ENCODE data around the gene MAD1L1.
"Not testable (repeated sequence)": the region's sequence is repeated elsewhere in the genome, so short reads cannot be mapped to it uniquely, and the experiment has no call there.

The MAD1L1 gene

DNA sequence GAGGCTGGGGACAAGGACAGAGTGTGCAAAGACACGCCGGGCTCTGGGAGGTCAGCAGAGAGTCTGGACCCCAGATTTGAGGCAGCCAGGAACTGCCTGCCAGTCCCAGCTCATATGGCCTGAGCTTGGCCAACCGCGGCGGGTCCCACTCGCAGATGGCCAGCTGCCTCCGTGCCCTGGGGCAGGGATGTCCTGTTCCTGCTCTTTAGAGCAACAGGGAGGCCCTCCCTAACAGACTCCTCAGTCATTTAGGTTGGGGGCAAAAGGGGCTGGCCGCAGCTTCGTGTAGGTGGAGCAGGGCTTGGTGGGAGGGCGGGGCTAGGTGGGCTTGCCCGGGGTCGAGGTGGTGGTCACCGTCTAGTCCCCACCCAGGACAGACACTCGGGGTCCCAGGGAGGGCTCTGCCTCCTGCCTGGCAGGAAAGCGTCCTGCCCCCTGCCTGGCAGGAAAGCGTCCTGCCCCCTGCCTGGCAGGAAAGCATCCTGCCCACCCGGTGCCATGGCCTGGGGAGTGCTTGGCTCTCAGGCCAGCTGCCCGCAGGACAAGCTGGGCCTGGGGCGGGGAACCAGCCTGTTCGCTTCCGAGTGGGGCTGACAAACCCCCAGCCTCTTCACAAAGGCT, 393.7 kb downstream of the MAD1L1 start:
- DNase-seq = not testable (repeated sequence)

DNA sequence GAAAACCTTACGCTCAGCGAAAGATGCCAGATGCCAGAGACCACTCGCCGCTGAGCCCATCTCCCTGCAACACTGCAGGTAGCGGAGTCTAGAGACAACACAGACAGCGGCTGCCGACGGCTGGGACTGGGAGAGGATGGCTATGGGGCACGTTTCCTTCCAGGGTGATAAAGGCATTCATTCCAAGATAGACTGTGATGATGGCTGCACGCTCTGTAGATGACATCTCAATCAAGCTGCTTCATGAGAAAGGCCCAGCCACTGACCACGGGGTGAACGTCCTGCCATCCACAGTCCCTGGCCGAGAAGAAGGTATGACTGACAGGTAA, 394.2 kb downstream of the MAD1L1 start:
- DNase-seq = not testable (repeated sequence)

DNA sequence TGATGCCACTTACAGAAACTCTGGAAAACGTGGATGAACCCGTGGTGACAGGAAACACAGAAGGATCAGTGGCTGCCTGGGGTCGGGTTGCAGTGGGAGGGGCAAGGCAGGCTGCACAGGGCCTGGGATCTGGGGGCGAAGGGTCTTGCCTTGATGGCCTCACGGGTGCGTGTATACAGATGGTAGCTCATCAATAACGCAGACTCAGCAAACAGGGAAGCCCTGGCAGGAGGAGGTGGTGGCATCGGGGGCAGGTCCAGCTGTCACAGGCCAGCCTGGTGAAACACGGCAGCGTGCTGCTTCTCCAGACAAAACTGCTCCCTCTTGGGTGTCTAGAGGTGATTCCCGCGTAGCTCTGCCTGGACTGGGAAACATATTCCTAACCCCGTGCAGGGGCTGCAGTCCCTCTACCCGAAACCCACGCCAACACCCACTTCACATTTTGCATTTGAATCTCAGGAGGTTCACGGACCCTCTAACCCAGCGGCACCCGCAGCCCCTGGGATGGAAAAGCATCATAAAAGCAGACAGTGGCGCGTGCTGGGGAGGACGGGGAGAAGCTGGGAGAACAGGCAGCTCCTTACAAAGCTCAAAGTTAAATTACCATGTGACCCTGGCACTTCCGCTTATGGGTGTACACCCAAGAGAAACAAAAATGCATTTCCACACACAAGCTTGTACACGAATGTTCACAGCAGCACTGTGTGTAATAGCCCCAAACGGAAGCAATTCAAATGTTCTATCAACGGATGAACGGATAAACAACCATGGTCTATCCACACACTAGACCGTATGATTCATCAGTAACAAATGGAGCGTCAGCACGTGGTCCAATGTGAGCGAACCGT, 394.8 kb downstream of the MAD1L1 start:
- not testable (repeated sequence) for DNase-seq

DNA sequence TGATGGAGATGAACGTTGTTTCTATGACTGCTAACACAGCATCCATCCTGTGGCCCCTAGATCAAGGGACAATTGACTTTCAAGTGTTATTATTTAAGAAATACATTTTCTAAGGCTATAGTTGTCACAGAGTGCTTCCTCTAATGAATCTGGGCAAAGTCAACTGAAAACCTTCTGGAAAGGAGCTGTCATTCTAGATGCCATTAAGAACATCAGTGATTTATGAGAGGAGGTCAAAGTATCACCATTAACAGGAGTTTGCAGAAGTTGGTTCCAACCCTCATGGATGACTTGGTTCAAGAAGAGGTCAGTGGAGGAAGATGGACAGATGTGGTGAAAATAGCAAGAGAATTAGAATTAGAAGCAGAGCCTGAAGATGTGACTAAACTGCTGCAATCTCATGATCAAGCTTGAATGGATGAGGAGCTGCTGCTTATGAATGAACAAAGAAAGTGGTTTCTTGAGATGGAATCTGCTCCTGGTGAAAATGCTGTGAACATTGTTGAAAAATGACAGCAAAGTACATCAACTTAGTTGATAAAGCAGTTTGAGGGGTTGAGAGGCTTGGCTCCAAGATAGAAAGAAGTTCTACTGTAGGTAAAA, 400.7 kb downstream of the MAD1L1 start:
- DNase-seq = not testable (repeated sequence)

GRCh38 chr7:1831471-1831870, 401.3 kb downstream of the MAD1L1 start:
- not testable (repeated sequence) for DNase-seq

DNA sequence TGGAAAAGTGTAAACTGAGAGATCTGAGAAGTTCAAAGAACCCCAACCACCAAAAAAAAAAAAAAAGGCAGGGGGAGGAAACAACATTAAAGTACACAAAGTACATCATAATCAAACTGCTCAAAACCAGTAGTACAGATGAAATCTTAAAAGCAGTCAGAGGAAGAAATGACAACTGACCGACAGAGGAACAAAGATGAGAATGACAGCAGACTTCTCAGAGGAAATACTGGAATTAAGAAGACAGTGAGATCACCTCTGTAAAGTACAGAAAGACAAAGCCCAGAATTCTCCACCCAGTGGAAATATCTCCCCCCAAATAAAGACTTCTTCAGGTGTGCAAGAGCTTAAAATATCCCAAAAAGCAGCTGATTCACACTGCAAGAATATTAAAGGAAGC, 403.1 kb downstream of the MAD1L1 start:
- not testable (repeated sequence) for DNase-seq

DNA sequence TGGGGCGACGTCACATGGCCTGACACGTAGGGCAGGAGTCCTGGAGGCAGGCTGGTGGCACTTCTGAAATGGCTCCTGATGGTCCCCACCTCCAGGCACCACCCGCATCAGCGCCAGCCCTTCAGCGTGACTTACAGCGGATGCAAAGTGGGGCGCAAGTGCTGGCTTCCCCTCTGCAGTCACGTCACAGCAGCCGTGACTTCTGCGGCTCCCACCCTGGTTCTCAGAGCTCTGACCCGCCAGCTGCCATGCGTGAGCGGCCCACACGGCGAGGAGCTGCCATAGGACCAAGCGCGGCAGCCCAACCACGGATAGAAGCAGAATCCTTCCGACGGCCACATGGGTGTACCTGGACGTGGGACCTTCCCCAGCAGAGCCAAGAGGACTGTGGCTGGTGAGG, 403.6 kb downstream of the MAD1L1 start:
- DNase-seq = no peak

- not testable (repeated sequence) for DNase-seq
These were observed 404.6 kb downstream of the MAD1L1 start for GRCh38 chr7:1828170-1828569.

GRCh38 chr7:1827521-1827981, 405.2 kb downstream of the MAD1L1 start:
- not testable (repeated sequence) for DNase-seq

- not testable (repeated sequence) for DNase-seq
These were observed 405.8 kb downstream of the MAD1L1 start for GRCh38 chr7:1826931-1827330.

DNA sequence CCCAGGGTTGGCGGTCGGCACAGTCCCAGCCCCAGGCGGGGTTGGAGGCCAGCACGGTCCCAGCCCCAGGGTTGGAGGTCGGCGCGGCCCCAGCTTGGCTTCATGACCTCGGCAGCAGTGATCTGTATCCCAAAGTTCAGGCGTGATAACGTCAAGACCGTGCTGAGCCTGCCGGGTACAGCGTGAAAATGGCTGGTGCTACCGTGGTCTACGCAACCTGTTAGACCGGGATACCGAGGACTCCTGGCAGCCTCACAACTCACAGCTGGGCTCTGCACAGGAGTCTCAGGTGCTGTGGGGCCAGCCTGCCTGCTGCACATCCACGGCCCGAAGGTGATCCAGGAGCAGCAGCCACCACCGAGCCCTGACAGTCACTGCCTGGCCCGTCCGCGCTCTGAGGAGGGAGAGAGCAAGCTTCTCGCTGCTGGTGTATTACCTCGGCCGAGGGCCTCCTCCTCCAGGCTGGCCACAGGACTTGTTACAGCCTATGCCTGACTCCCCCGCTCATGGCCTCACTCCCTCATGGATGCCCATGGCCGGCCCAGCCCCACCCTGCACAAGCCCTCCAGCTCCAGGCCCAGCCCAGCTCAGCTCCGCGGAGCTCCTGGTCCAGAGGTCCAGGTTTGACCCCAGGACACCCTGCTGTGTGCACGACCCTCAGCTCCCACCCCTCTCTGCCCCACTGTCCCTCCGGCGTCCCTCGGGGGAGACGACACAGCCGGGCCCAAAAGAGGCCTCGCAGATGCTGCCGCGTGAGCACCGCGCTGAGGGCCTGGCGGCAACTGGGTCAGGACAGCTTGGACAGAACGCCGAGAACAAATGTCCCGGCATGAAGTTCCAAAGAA, 406.6 kb downstream of the MAD1L1 start:
- DNase-seq = no peak

- DNase-seq = not testable (repeated sequence)
These were observed 407.2 kb downstream of the MAD1L1 start for GRCh38 chr7:1825647-1825896.

DNA sequence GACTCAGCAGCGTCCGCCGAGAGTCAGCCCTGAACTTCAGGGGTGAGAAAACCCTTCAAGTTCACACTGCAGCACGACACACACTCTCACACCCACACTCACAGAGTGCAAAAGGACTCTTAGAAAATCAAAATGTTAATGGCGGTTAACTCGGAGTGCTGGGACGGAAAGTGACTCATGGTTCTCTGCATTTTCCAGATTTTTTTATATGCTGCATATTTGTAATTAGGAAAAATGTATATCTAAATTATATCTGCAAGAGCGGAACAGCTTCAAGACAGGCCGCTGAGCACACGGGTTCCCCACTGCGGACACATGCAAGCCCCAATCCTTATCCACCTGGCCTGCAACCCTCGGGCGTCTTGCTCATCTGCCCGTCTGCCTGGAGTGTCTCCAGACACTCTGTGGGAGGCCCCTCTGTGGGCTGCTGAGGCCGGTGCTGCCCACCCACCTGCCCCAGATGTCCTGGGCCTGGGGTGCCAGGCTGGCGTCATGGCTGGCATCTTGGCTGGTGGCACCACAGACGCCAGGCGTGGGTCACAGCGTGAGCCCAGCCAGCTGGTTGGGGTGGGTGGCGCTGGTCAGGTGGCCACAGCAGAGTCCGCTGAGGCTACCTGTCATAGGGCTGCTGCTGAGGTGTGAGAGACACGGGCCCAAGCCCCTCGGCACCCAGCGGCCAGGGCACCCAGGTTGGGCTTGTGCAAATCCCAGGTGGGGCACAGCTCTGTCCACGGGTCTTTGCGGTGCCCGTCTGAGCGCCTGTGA, 407.7 kb downstream of the MAD1L1 start:
- DNase-seq = not testable (repeated sequence)

- DNase-seq = not testable (repeated sequence)
These were observed 408.4 kb downstream of the MAD1L1 start for GRCh38 chr7:1824151-1824881.

GRCh38 chr7:1823376-1824150, 409.2 kb downstream of the MAD1L1 start:
- DNase-seq = no peak

GRCh38 chr7:1819259-1819841, 413.4 kb downstream of the MAD1L1 start:
- no peak for DNase-seq

DNA sequence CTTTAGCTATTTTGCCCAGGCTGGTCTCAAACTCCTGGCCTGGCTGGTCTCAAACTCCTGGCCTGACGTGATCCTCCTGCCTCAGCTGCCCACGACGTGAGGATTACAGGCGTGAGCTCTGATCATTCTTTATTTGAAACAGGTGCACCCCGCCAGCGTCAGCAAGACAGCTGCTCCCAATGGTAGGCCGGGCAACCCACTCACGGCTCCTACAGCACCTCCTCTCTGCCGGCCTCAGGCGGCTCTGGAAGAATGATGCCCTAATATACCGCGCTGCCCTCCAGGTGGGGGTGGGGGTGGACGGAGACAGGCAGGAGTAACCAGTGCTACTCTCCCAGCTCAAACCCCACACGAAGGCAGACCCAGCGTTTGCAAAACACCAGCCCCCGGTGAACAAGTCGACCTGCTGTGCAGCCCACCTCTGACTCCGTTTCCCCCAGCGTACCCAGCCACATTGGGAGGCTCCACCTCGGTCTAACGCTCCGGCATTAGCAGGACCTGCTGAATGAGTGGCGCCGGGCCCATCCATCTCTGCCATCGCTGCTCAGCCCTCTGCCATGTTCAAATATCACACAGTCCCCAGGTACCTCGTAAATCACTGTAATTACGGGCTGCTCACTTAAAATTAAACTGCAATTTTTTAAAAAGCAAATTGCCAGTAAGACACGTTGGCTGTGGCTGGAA, 414.0 kb downstream of the MAD1L1 start:
- DNase-seq = no peak

- no peak for DNase-seq
These were observed 415.6 kb downstream of the MAD1L1 start for GRCh38 chr7:1817061-1817712.

- DNase-seq = not testable (repeated sequence)
These were observed 416.3 kb downstream of the MAD1L1 start for GRCh38 chr7:1816451-1816850.
